Ishikawa (cell line): Measurements from ENCODE around the gene C1QBP.

Experiments
- CEBPB ChIP-seq: IDR thresholded peaks from 2 replicates; pipeline ENCODE4 v1.6.1; 2012
- EP300 ChIP-seq: IDR thresholded peaks from 2 replicates; pipeline ENCODE4 v1.6.1; 2012; ENCODE audit warnings: borderline replicate concordance
- RAD21 ChIP-seq: IDR thresholded peaks from 2 replicates; pipeline ENCODE4 v1.6.1; 2012; ENCODE audit warnings: low read depth
- REST ChIP-seq: IDR thresholded peaks from 2 replicates; pipeline ENCODE4 v1.6.1; 2012; ENCODE audit warnings: low read depth, mild to moderate bottlenecking
- TAF1 ChIP-seq: IDR thresholded peaks from 2 replicates; pipeline ENCODE4 v1.6.1; 2012; ENCODE audit warnings: low read depth, mild to moderate bottlenecking
- TEAD4 ChIP-seq: IDR thresholded peaks from 2 replicates; pipeline ENCODE4 v1.6.1; 2012
- YY1 ChIP-seq: IDR thresholded peaks from 2 replicates; pipeline ENCODE4 v1.6.1; 2012; ENCODE audit warnings: low read depth
- ZBTB7A ChIP-seq: IDR thresholded peaks from 2 replicates; pipeline ENCODE4 v1.6.1; 2012; ENCODE audit warnings: low read depth

- TF ChIP-seq ZBTB7A: no peak
- no peak for TF ChIP-seq EP300
- no peak for TF ChIP-seq RAD21
- TF ChIP-seq YY1: no peak
- no peak for TF ChIP-seq CEBPB
- TF ChIP-seq REST: no peak
- TF ChIP-seq TAF1: no peak
- no peak for TF ChIP-seq TEAD4
Observed at GRCh38 chr17:5410594-5411272, 28.2 kb downstream of the C1QBP start.
